ENCODE data around the gene AP2A2. TPM values are rescaled to one million over a fixed set of nuclear protein-coding genes. Genes with fewer than 3 reads are reported as not detected.

The AP2A2 gene
- total RNA-seq, 4 donors from 2014 or later, result 49.5 to 82.6 (median 72.2) TPM

DNA sequence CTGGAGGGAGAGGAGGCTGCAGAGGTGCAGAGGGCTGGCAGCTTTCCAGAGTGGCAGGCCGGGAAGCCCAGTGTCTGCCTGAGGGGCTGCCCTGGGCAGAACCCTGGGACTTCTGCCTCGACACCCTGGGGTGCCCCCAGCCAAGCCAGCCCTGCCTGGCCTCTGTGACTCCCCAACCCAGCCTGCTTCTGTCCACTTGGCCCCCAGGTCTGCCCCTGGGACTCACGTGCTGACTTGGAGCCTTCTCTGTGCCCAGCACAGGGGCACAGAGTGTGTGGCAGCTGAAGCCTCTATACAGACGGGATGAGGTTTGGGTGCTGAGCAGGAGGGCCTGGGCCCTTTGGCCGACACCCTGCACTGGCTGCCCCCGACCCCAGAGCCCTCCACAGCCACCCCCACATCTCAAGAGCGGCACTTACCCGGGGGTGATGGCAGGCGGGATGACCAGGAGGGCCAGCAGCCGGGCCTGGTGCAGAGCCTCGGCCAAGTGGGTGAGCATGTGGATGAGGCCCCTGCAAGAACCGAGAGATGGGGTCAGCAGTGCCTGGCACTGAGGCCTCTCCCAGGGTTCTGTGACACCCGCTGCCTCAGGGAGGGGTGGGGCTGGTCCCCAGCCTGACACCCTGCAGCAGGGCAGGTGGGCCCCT is 32.5 kb upstream of the AP2A2 start:
- Histone ChIP-seq H3K4me1 (peaks cover 0 to 10% (median 6%) of the 10 kb centered on the region in 4 donors), H3K9me3 (no peaks in the 10 kb centered on the region), H3K4me3 (no peak overlapping the region), H3K36me3 (peaks cover 0 to 55% (median 32%) of the 10 kb centered on the region in 4 donors), H3K27me3 (no peaks in the 10 kb centered on the region), H3K27ac (replicated peaks in 1 of 4) (no peak overlapping the region)
- intact Hi-C loops (cut with DNase I), result no loop called here
- DNase-seq (ENCODE audit: extremely low spot score), result no peak
- TF ChIP-seq, protein P1, sequence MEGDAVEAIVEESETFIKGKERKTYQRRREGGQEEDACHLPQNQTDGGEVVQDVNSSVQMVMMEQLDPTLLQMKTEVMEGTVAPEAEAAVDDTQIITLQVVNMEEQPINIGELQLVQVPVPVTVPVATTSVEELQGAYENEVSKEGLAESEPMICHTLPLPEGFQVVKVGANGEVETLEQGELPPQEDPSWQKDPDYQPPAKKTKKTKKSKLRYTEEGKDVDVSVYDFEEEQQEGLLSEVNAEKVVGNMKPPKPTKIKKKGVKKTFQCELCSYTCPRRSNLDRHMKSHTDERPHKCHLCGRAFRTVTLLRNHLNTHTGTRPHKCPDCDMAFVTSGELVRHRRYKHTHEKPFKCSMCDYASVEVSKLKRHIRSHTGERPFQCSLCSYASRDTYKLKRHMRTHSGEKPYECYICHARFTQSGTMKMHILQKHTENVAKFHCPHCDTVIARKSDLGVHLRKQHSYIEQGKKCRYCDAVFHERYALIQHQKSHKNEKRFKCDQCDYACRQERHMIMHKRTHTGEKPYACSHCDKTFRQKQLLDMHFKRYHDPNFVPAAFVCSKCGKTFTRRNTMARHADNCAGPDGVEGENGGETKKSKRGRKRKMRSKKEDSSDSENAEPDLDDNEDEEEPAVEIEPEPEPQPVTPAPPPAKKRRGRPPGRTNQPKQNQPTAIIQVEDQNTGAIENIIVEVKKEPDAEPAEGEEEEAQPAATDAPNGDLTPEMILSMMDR (IDR thresholded peaks at IDR 0.05), result no peak
- TF ChIP-seq EP300 (IDR thresholded peaks at IDR 0.05), result no peak
- TF ChIP-seq POLR2AphosphoS5 (IDR thresholded peaks at IDR 0.05), result no peak
- no peak for TF ChIP-seq POLR2A (IDR thresholded peaks at IDR 0.05; ENCODE audit: low read depth)
- WGBS, result 78% methylated on average over 10 of the region's 13 CpGs

DNA sequence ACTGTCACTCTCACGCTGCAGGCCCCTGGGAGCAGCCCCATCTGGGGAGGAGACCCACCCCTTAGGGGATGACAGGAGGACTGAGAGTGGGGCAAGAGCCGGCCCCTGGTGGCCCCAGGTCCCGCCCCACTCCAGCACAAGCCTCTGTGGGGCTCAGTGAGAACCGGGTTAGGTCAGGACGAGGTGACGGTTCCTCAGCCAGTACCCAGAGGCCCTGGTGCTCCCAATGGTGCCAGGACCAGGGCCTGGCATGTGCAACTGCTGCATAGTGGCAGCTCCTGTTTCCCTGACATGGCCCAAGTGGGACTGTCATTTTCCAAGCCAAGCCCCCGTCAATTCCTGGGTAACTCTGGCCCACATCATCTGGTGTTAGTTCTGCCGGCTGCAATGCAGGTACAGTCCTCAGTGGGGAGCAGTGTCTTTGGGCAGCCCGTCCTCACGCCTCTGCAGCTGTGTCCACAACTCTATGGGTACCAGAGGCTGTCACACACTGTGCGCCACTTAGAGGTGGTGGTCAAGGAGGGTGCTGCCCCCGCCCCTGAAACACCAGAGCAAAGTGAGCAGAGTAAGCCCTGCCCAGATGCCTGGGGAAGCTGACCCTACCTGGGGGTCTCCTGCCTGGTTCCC is 31.0 kb upstream of the AP2A2 start:
- WGBS, result 100% methylated on average over 1 of the region's 12 CpGs
- H3K4me3 ChIP-seq, result no peak overlapping the region
- H3K9me3 ChIP-seq, result no peaks in the 10 kb centered on the region
- TF ChIP-seq, protein P1 (IDR thresholded peaks at IDR 0.05), result no peak
- TF ChIP-seq POLR2A (IDR thresholded peaks at IDR 0.05; ENCODE audit: low read depth), result no peak
- no peak for TF ChIP-seq POLR2AphosphoS5 (IDR thresholded peaks at IDR 0.05)
- TF ChIP-seq EP300 (IDR thresholded peaks at IDR 0.05), result no peak
- H3K36me3 ChIP-seq, result peaks cover 7 to 58% (median 39%) of the 10 kb centered on the region in 4 donors
- peaks cover 0 to 15% (median 9%) of the 10 kb centered on the region in 4 donors for H3K4me1 ChIP-seq
- H3K27me3 ChIP-seq, result no peaks in the 10 kb centered on the region
- intact Hi-C loops (cut with DNase I), result no loop called here
- no peak overlapping the region for H3K27ac ChIP-seq (replicated peaks in 1 of 4)
- no peak for DNase-seq (ENCODE audit: extremely low spot score)

- no peak for TF ChIP-seq POLR2AphosphoS5 (IDR thresholded peaks at IDR 0.05)
- TF ChIP-seq, protein P1 (IDR thresholded peaks at IDR 0.05), result no peak
- TF ChIP-seq EP300 (IDR thresholded peaks at IDR 0.05), result no peak
- no peak for TF ChIP-seq POLR2A (IDR thresholded peaks at IDR 0.05; ENCODE audit: low read depth)
- no peaks in the 10 kb centered on the region for H3K27me3 ChIP-seq
- H3K4me1 ChIP-seq, result peaks cover 0 to 15% (median 9%) of the 10 kb centered on the region in 4 donors
- no peak overlapping the region for H3K27ac ChIP-seq (replicated peaks in 1 of 4)
- intact Hi-C loops (cut with DNase I), result no loop called here
- H3K4me3 ChIP-seq, result no peak overlapping the region
- peaks cover 13 to 58% (median 44%) of the 10 kb centered on the region in 4 donors for H3K36me3 ChIP-seq
- no peaks in the 10 kb centered on the region for H3K9me3 ChIP-seq
- no peak for DNase-seq (ENCODE audit: extremely low spot score)
- 89% methylated on average over 22 of the region's 26 CpGs for WGBS
Measured at GRCh38 chr11:895331-896110, 30.1 kb upstream of the AP2A2 start.

DNA sequence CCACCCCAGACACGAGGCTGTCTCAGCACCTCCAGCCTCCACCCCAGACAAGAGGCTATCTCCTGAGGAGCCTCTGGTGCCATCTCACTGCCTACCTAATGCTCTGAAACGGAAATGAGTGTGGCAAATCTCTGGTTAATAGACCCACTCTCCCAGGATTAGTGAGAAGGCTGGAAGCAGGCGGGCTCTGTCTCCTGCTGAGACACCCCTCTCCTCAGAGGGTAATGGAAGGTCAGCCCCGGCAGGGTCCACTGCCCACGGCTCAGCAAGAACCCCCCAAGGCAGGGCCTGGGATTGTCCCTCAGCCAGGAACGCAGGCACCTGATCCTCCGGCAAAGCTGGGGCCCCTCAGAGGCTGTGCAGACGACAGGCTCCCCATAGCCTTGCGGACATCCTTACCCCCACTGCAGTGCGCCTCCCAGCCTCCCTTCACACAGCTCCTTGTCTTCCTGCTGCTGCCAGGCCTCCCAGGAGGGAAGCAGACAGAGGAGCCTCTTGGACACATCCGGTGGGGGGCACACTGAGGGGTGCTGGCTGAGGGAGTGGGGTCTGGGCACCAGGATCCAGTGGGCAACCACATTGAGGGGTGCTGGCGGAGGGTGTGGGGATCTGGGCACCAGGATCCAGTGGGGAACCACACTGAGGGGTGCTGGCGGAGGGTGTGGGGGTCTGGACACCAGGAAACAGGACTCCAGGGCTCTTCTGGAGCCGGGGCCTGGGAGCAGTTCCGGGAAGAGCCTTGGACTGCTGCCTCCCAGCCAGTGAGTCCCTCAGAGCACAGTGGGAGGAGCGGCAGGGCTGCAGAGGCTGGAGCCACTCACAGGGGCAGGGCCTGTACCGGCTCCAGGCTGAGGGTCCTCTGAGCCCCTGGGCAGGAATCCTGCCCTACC is 28.2 kb upstream of the AP2A2 start:
- DNase-seq (ENCODE audit: extremely low spot score), result no peak
- no peaks in the 10 kb centered on the region for H3K9me3 ChIP-seq
- TF ChIP-seq POLR2A (IDR thresholded peaks at IDR 0.05; ENCODE audit: low read depth) (no peak), POLR2AphosphoS5 (IDR thresholded peaks at IDR 0.05) (no peak), EP300 (IDR thresholded peaks at IDR 0.05) (no peak)
- TF ChIP-seq, protein P1 (IDR thresholded peaks at IDR 0.05), result no peak
- no peak overlapping the region for H3K4me3 ChIP-seq
- WGBS, result 73% methylated on average over 15 of the region's 17 CpGs
- H3K27me3 ChIP-seq, result no peaks in the 10 kb centered on the region
- intact Hi-C loops (cut with DNase I), result no loop called here
- no peak overlapping the region for H3K27ac ChIP-seq (replicated peaks in 1 of 4)
- peaks cover 0 to 15% (median 9%) of the 10 kb centered on the region in 4 donors for H3K4me1 ChIP-seq
- peaks cover 31 to 64% (median 56%) of the 10 kb centered on the region in 4 donors for H3K36me3 ChIP-seq
